GM12878 (cell line): ENCODE results near the gene ARHGAP19. TPM values are rescaled to one million over a fixed set of nuclear protein-coding genes. Genes with fewer than 3 reads are reported as not detected.

Source experiments
- ATAC-seq: fragments of 200-7000 bp; cut with Tn5 transposase; 3 replicates; pipeline ENCODE4 v1.9.1; 2020; ENCODE audit warnings: mild to moderate bottlenecking, moderate library complexity
- BruUV-seq: library from RNA; stranded (reverse); fragments of 400-500 nt; replicated peaks from 2 replicates; lab custom pipeline; 2021; lab: Mats Ljungman, UMichigan
- CTCF ChIA-PET: fragments of 300-600 bp; sonication (Branson Sonifier 250); formaldehyde crosslinking; extraction: SDS; loops from one replicate; lab custom pipeline; 2021; ENCODE audit warnings: inconsistent platforms; lab: Yijun Ruan, JAX
- POLR2A ChIA-PET: fragments of 350-600 bp; formaldehyde crosslinking; extraction: SDS; loops from one replicate; lab custom pipeline; 2021; ENCODE audit warnings: inconsistent platforms; lab: Charles Lee
- RAD21 ChIA-PET: fragments of 300-600 bp; sonication (Branson Sonifier 250); formaldehyde crosslinking; loops from one replicate; lab custom pipeline; 2023; ENCODE audit warnings: antibody characterized with exemption; ENCODE audit not compliant: unreplicated experiment; lab: Charles Lee
- SMC1A ChIA-PET: fragments of 300-600 bp; sonication (Branson Sonifier 250); formaldehyde crosslinking; loops from one replicate; lab custom pipeline; 2023; ENCODE audit not compliant: unreplicated experiment, uncharacterized antibody; lab: Charles Lee
- DNase-seq: peaks from one replicate; pipeline ENCODE4 v3.0.0-alpha.2; 2011; ENCODE audit warnings: low read depth, low spot score
- FAIRE-seq: peaks from 3 replicates; lab custom pipeline; 2011; peaks lifted over from hg19 to GRCh38; lab: Jason Lieb, UNC
- H2AFZ ChIP-seq: 2 replicates; pipeline ENCODE4 v1.6.0; 2011; ENCODE audit warnings: low read depth, low read length, control low read depth; ENCODE audit not compliant: control insufficient read depth
- H3K27ac ChIP-seq: 2 replicates; pipeline ENCODE4 v1.5.1; 2011; ENCODE audit warnings: control low read depth; ENCODE audit not compliant: control insufficient read depth, insufficient read depth
- H3K27me3 ChIP-seq, 2 experiments: replicated peaks in 1 of 2; 2 replicates each; pipeline versions ENCODE4 v1.6.0 to v1.6.1; 2011; ENCODE audit warnings: low read length in 1 of 2; ENCODE audit not compliant: control insufficient read depth in 2 of 2, insufficient read depth in 2 of 2
- H3K36me3 ChIP-seq, 2 experiments: 2 replicates each; pipeline ENCODE4 v1.5.1; 2011; ENCODE audit warnings: low read length in 1 of 2; ENCODE audit not compliant: control insufficient read depth in 2 of 2, insufficient read depth in 2 of 2
- H3K4me1 ChIP-seq: 2 replicates; pipeline ENCODE4 v1.6.1; 2011; ENCODE audit warnings: mild to moderate bottlenecking, low read length, moderate library complexity, mixed read lengths; ENCODE audit not compliant: control insufficient read depth, insufficient read depth
- H3K4me2 ChIP-seq: 2 replicates; pipeline ENCODE4 v1.6.0; 2011; ENCODE audit warnings: control low read depth; ENCODE audit not compliant: control insufficient read depth, insufficient read depth
- H3K4me3 ChIP-seq: fragments of 200-600 bp; sonication (generic); 2 replicates; pipeline ENCODE4 v1.5.1; 2016
- H3K79me2 ChIP-seq: 2 replicates; pipeline ENCODE4 v1.6.0; 2011; ENCODE audit warnings: low read length; ENCODE audit not compliant: control insufficient read depth, insufficient read depth
- H3K9ac ChIP-seq: 2 replicates; pipeline ENCODE4 v1.8.0; 2011; ENCODE audit warnings: low read length, control low read depth, mixed read lengths; ENCODE audit not compliant: control insufficient read depth, insufficient read depth
- H3K9me3 ChIP-seq: replicated peaks from 3 replicates; pipeline ENCODE4 v1.5.1; 2011; ENCODE audit warnings: mild to moderate bottlenecking, low read length; ENCODE audit not compliant: control insufficient read depth, insufficient read depth
- H4K20me1 ChIP-seq: 2 replicates; pipeline ENCODE4 v1.6.0; 2011; ENCODE audit not compliant: control insufficient read depth, insufficient read depth
- CBFB ChIP-seq: IDR thresholded peaks from 2 replicates; pipeline ENCODE4 v1.6.1; 2016; ENCODE audit warnings: antibody characterized with exemption, low read depth
- CREB1 ChIP-seq: IDR thresholded peaks from 2 replicates; pipeline ENCODE4 v1.6.1; 2012; ENCODE audit warnings: low read depth, mild to moderate bottlenecking, inconsistent platforms
- HDAC2 ChIP-seq: fragments of 200-600 bp; sonication (generic); IDR thresholded peaks from 2 replicates; pipeline ENCODE4 v1.6.1; 2017
- KLF5 ChIP-seq: fragments of 450-650 bp; IDR thresholded peaks from 2 replicates; pipeline ENCODE4 v1.6.1; 2014; ENCODE audit warnings: mild to moderate bottlenecking; ENCODE audit not compliant: partially characterized antibody
- POLR2A ChIP-seq: IDR thresholded peaks from 2 replicates; pipeline ENCODE4 v1.6.1; 2011; ENCODE audit warnings: low read depth, mild to moderate bottlenecking, low read length
- POU2F2 ChIP-seq: IDR thresholded peaks from 3 replicates; pipeline ENCODE4 v1.6.1; 2011; ENCODE audit warnings: low read depth, mild to moderate bottlenecking, low read length, borderline replicate concordance
- SREBF1 ChIP-seq: IDR thresholded peaks from 2 replicates; pipeline ENCODE4 v1.6.1; 2012; ENCODE audit warnings: mild to moderate bottlenecking, low read length
- USF2 ChIP-seq: IDR thresholded peaks from 2 replicates; pipeline ENCODE4 v1.6.1; 2011; ENCODE audit warnings: low read depth, low read length, improper control_type of control experiment, borderline replicate concordance
- ZBTB40 ChIP-seq: fragments of 450-650 bp; IDR thresholded peaks from 2 replicates; pipeline ENCODE4 v1.6.1; 2016; ENCODE audit warnings: mild to moderate bottlenecking, moderate library complexity, borderline replicate concordance
- ZNF217 ChIP-seq: fragments of 450-650 bp; IDR thresholded peaks from 2 replicates; pipeline ENCODE4 v1.6.1; 2017; ENCODE audit warnings: antibody characterized with exemption, mild to moderate bottlenecking
- ZNF274 ChIP-seq: IDR thresholded peaks from one replicate; pipeline ENCODE4 v1.8.0; 2011; ENCODE audit not compliant: insufficient read length, insufficient read depth
- WGBS: methylation state at CpG from one replicate; pipeline ENCODE4 v1.1.6; 2016; ENCODE audit warnings: low lambda C conversion rate; ENCODE audit not compliant: insufficient replicate concordance, insufficient coverage; ENCODE audit errors: missing lambda C conversion rate; 5-methylcytosine and 5-hydroxymethylcytosine counted together
- in situ Hi-C: fragments of 300-500 bp; cut with MboI; formaldehyde crosslinking; loops from 9 replicates; pipeline ENCODE4 v1.14.3; 2018; ENCODE audit warnings: mixed read lengths
- intact Hi-C: fragments of 100-400 bp; cut with micrococcal nuclease; formaldehyde crosslinking; loops from one replicate; pipeline ENCODE4 v1.14.2; 2022; ENCODE audit not compliant: unreplicated experiment
- polyA plus RNA-seq, 11 experiments: library from polyadenylated mRNA; depleted of rRNA in 4 of 11; unstranded in 6 of 11; stranded (reverse) in 5 of 11; fragments of >200 nt; fragmentation: Nextera tagmentation in 4 of 11; fragmentation: Illumina TruSeq in 1 of 11; extraction: Ambion mirVana in 4 of 11; extraction: Trizol in 1 of 11; gene quantifications; 1 replicate in 1 of 11; 2 replicates in 10 of 11; pipeline versions ENCODE4 v1.2.1 to v1.2.3, GENCODE V29; 2011 to 2016; ENCODE audit warnings: inconsistent platforms in 2 of 11, missing spikeins in 2 of 11, low read depth in 1 of 11
- total RNA-seq, 4 experiments: library from RNA; depleted of rRNA in 3 of 4; stranded (reverse); fragments of >200 nt in 3 of 4; fragmentation: Illumina TruSeq in 1 of 4; extraction: Trizol in 1 of 4; gene quantifications; 2 replicates each; pipeline versions ENCODE4 v1.2.1 to v1.2.3, GENCODE V29; 2013 to 2021
- TF ChIP-seq, protein P1 (sequence below): fragments of 450-650 bp; IDR thresholded peaks from 2 replicates; pipeline ENCODE4 v1.6.1; 2016; ENCODE audit warnings: mild to moderate bottlenecking

Gene ARHGAP19
- total and polyA plus RNA-seq, 10 of the 15 experiments (the other 5 are each of a cell fraction or from before 2014, with no cell fraction given) = 13.3 to 40.7 (median 22.6) TPM

- ATAC-seq = peak; percentile 38; the same call in 2 of the 3 replicates
- TF ChIP-seq POU2F2 (no peak), KLF5 (no peak), CREB1 (no peak), CBFB (no peak), POLR2A (peak; percentile 36; the same call in 1 of the 2 replicates), SREBF1 (no peak), ZNF274 (no peak), HDAC2 (no peak)
- TF ChIP-seq, all 136 proteins: peak for 1
- RAD21 ChIA-PET = no interaction called here
- Histone ChIP-seq H3K4me3 (no peak within 1 kb of the TSS), H3K79me2 (no peaks in the 10 kb centered on the region), H4K20me1 (no peaks in the 10 kb centered on the region), H3K9ac (no peak within 1 kb of the TSS), H3K27ac (no peak within 1 kb of the TSS), H3K4me2 (no peak within 1 kb of the TSS), H3K9me3 (no peaks in the 10 kb centered on the region), H2AFZ (no peak within 1 kb of the TSS), H3K27me3 (peaks cover 11 to 14% of the 10 kb centered on the region in 2 experiments), H3K4me1 (no peaks in the 10 kb centered on the region), H3K36me3 (no peaks in the 10 kb centered on the region)
- WGBS = 3% methylated on average over 59 of the region's 74 CpGs
- in situ Hi-C loops = no loop called here
- SMC1A ChIA-PET = no interaction called here
- FAIRE-seq (no peak), DNase-seq (no peak)
- CTCF ChIA-PET = no interaction called here
- intact Hi-C loops = no loop called here
- POLR2A ChIA-PET = no interaction called here
- BruUV-seq = no TSS peak
Measured at GRCh38 chr10:97185326-97186058, 106.9 kb downstream of the ARHGAP19 start, which contains the start of gene SLIT1. Gene SLIT1, minus strand, starts transcription at chr10:97185959. Its CDS starts 285 bp downstream, at chr10:97185674.

DNA sequence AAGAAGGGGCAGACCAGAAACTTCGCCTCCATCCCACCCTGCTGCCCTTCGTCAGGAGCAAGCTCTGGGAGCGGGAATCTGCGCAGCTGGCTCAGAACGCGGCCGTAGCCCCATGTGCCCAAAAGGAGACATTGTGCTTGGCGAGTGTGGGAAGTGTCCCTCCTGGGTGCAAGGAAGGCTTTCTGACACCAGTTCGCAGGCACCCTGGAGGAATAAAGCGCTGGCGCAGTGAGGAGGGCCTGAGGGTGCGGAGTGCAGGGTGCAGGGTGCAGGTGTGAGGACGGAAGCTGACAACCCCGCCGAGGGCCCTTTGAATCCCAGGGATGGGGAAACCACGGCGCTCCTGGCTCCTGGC, 107.5 kb downstream of the ARHGAP19 start:
- in situ Hi-C loops (no loop called here), intact Hi-C loops (no loop called here)
- DNase-seq = no peak
- RAD21 ChIA-PET = no interaction called here
- Histone ChIP-seq H3K27ac (no peak overlapping the region), H3K4me2 (no peak overlapping the region), H3K36me3 (no peaks in the 10 kb centered on the region), H3K4me1 (no peaks in the 10 kb centered on the region), H3K79me2 (no peaks in the 10 kb centered on the region), H3K4me3 (no peak overlapping the region), H4K20me1 (no peaks in the 10 kb centered on the region), H2AFZ (no peak overlapping the region), H3K9me3 (no peaks in the 10 kb centered on the region), H3K9ac (no peak overlapping the region), H3K27me3 (peaks cover 11 to 14% of the 10 kb centered on the region in 2 experiments)
- CTCF ChIA-PET = no interaction called here
- ATAC-seq = no peak
- BruUV-seq = no TSS peak
- FAIRE-seq = no peak
- SMC1A ChIA-PET = no interaction called here
- 55% methylated on average over 17 of the region's 17 CpGs for WGBS
- POLR2A ChIA-PET = no interaction called here
- TF ChIP-seq ZBTB40 (no peak), USF2 (no peak), ZNF217 (no peak)
- TF ChIP-seq, protein P1, sequence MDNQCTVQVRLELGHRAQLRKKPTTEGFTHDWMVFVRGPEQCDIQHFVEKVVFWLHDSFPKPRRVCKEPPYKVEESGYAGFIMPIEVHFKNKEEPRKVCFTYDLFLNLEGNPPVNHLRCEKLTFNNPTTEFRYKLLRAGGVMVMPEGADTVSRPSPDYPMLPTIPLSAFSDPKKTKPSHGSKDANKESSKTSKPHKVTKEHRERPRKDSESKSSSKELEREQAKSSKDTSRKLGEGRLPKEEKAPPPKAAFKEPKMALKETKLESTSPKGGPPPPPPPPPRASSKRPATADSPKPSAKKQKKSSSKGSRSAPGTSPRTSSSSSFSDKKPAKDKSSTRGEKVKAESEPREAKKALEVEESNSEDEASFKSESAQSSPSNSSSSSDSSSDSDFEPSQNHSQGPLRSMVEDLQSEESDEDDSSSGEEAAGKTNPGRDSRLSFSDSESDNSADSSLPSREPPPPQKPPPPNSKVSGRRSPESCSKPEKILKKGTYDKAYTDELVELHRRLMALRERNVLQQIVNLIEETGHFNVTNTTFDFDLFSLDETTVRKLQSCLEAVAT = no peak
